ENCODE data around the gene RMDN2. TPM values are rescaled to one million over a fixed set of nuclear protein-coding genes. Genes with fewer than 3 reads are reported as not detected.

Gene RMDN2
- total and polyA plus RNA-seq, 10 of the 15 experiments (the other 5 are each of a cell fraction or from before 2014, with no cell fraction given) = 2.6 to 12.4 (median 9.2) TPM

- intact Hi-C loops (cut with micrococcal nuclease; ENCODE audit: unreplicated experiment) (no loop called here), in situ Hi-C loops (cut with MboI) (no loop called here)
- Histone ChIP-seq H3K9me3 (replicated peaks; ENCODE audit: control insufficient read depth, insufficient read depth, low read length) (no peaks in the 10 kb centered on the region), H2AFZ (ENCODE audit: control insufficient read depth, low read depth, low read length) (no peak overlapping the region), H3K9ac (ENCODE audit: control insufficient read depth, insufficient read depth, low read length) (no peak overlapping the region), H3K4me1 (ENCODE audit: control insufficient read depth, insufficient read depth, low read length) (no peaks in the 10 kb centered on the region), H3K4me2 (ENCODE audit: control insufficient read depth, insufficient read depth) (no peak overlapping the region), H3K79me2 (ENCODE audit: control insufficient read depth, insufficient read depth, low read length) (no peaks in the 10 kb centered on the region), H3K4me3 (no peak overlapping the region), H4K20me1 (ENCODE audit: control insufficient read depth, insufficient read depth) (no peaks in the 10 kb centered on the region), H3K27ac (ENCODE audit: control insufficient read depth, insufficient read depth) (no peak overlapping the region), H3K36me3 (ENCODE audit: control insufficient read depth in 2 of 2, insufficient read depth in 2 of 2, low read length in 1 of 2) (no peaks in the 10 kb centered on the region), H3K27me3 (replicated peaks in 1 of 2; ENCODE audit: control insufficient read depth in 2 of 2, insufficient read depth in 2 of 2, low read length in 1 of 2) (no peaks in the 10 kb centered on the region)
- FAIRE-seq (no peak), DNase-seq (ENCODE audit: low read depth, low spot score) (no peak), ATAC-seq (no peak)
- POLR2A ChIA-PET = interaction anchor here (0.6 kb wide), 1 partner anchor 453 kb away, joined by 3 read pairs; no protein-coding TSS in a partner anchor
- RAD21 ChIA-PET (ENCODE audit: unreplicated experiment) = no interaction called here
- WGBS (ENCODE audit: insufficient coverage, insufficient replicate concordance, low lambda C conversion rate, missing lambda C conversion rate) = 52% methylated on average over 2 of the region's 2 CpGs
- CTCF ChIA-PET = interaction anchor here (0.7 kb wide), 1 partner anchor 10 kb away, joined by 3 read pairs; no protein-coding TSS in a partner anchor
- no TSS peak for BruUV-seq (replicated peaks)
- SMC1A ChIA-PET (ENCODE audit: uncharacterized antibody, unreplicated experiment) = interaction anchor here (1.0 kb wide), 1 partner anchor 21 kb away, joined by 4 read pairs; no protein-coding TSS in a partner anchor
- TF ChIP-seq NR2C1 (IDR thresholded peaks at IDR 0.05) = no peak
- no peak for TF ChIP-seq SRF (IDR thresholded peaks at IDR 0.05; ENCODE audit: low read depth in 2 of 2, low read length in 2 of 2)
- TF ChIP-seq CEBPZ (IDR thresholded peaks at IDR 0.05; ENCODE audit: low read depth, low read length) = no peak
- no peak for TF ChIP-seq IRF5 (IDR thresholded peaks at IDR 0.05; ENCODE audit: borderline replicate concordance)
- TF ChIP-seq BACH1 (IDR thresholded peaks at IDR 0.05; ENCODE audit: borderline replicate concordance) = no peak
- no peak for TF ChIP-seq ZBTB33 (IDR thresholded peaks at IDR 0.05)
- no peak for TF ChIP-seq CUX1 (IDR thresholded peaks at IDR 0.05; ENCODE audit: insufficient replicate concordance, low read depth, low read length)
- no peak for TF ChIP-seq STAT3 (IDR thresholded peaks at IDR 0.05; ENCODE audit: low read depth, low read length)
- no peak for TF ChIP-seq SMARCA5 (IDR thresholded peaks at IDR 0.05)
- TF ChIP-seq TAF1 (IDR thresholded peaks at IDR 0.05; ENCODE audit: borderline replicate concordance, low read depth, low read length) = no peak
- no peak for TF ChIP-seq SMAD1 (IDR thresholded peaks at IDR 0.05; ENCODE audit: low read depth, partially characterized antibody)
- TF ChIP-seq ZNF384 (IDR thresholded peaks at IDR 0.05; ENCODE audit: borderline replicate concordance, low read depth, low read length) = no peak
- TF ChIP-seq MEF2A (IDR thresholded peaks at IDR 0.05; ENCODE audit: insufficient read depth, low read depth, low read length) = no peak
Observed at GRCh38 chr2:37912616-37913015, 12.5 kb upstream of the RMDN2 start.
